ENCODE results near the gene HSBP1L1. TPM values are rescaled to one million over a fixed set of nuclear protein-coding genes. Genes with fewer than 3 reads are reported as not detected.

The HSBP1L1 gene
- total and polyA plus RNA-seq, 2 experiments from 2014 or later: 1.8 to 3.7 TPM

- TF ChIP-seq ZNF462 (CRISPR knock-in tag; IDR thresholded peaks at IDR 0.05) (no peak), EZH2phosphoT487 (IDR thresholded peaks at IDR 0.05; ENCODE audit: unreplicated experiment) (no peak), EZH2 (IDR thresholded peaks at IDR 0.05; ENCODE audit: low read depth, unreplicated experiment) (no peak), STAT1 (IDR thresholded peaks at IDR 0.05; ENCODE audit: unreplicated experiment) (no peak), ZNF331 (CRISPR knock-in tag; IDR thresholded peaks at IDR 0.05; ENCODE audit: low read depth) (no peak)
Observed at GRCh38 chr18:79965119-79965902, 868 bp downstream of the HSBP1L1 start (continued).

GRCh38 chr18:79970419-79971133 is 6.1 kb downstream of the HSBP1L1 start:
- peaks cover 30% of the 10 kb centered on the region for H3K79me2 ChIP-seq (replicated peaks; ENCODE audit: insufficient read depth)
- H3K4me1 ChIP-seq (ENCODE audit: insufficient read depth): peaks cover 2% of the 10 kb centered on the region; the same call in 1 of the 2 replicates
- H3K4me3 ChIP-seq: no peak overlapping the region
- H3K36me3 ChIP-seq (ENCODE audit: insufficient read depth): peaks cover 14% of the 10 kb centered on the region; the same call in 1 of the 2 replicates
- H3K27ac ChIP-seq (ENCODE audit: low read depth): no peak overlapping the region
- Mint-ChIP-seq H3K27ac (no peak overlapping the region), H3K36me3 (ENCODE audit: low read depth) (peaks cover 47% of the 10 kb centered on the region), H3K4me1 (peaks cover 1% of the 10 kb centered on the region), H3K4me3 (no peak overlapping the region), H3K9me3 (no peaks in the 10 kb centered on the region; the same call in 2 of the 3 replicates), H3K27me3 (ENCODE audit: insufficient read depth, low read depth, poor library complexity) (peaks cover 7% of the 10 kb centered on the region)
- no peak overlapping the region for H3K4me2 ChIP-seq
- H4K20me1 ChIP-seq (replicated peaks; ENCODE audit: insufficient read depth): peaks cover 15% of the 10 kb centered on the region
- H3K27me3 ChIP-seq (ENCODE audit: insufficient read depth): peaks cover 2% of the 10 kb centered on the region; the same call in 1 of the 2 replicates
- no peak overlapping the region for H2AFZ ChIP-seq
- no peak for DNase-seq (ENCODE audit: low spot score)
- H3K9me2 ChIP-seq (ENCODE audit: insufficient read depth): no peaks in the 10 kb centered on the region
- ATAC-seq: no peak
- TF ChIP-seq ZNF331 (CRISPR knock-in tag; IDR thresholded peaks at IDR 0.05; ENCODE audit: low read depth) (no peak), EZH2 (IDR thresholded peaks at IDR 0.05; ENCODE audit: low read depth, unreplicated experiment) (no peak), EZH2phosphoT487 (IDR thresholded peaks at IDR 0.05; ENCODE audit: unreplicated experiment) (no peak), NANOG (IDR thresholded peaks at IDR 0.05; ENCODE audit: borderline replicate concordance) (no peak), JUNB (IDR thresholded peaks at IDR 0.05; ENCODE audit: unreplicated experiment) (no peak), POLR2AphosphoS5 (IDR thresholded peaks at IDR 0.05; ENCODE audit: low read depth) (no peak), CREB1 (CRISPR knock-in tag; IDR thresholded peaks at IDR 0.05; ENCODE audit: low read depth) (no peak)
- 0 out of 2 replicates have a peak, but pooled peaks cover under 1% of the 10 kb centered on the region for H3F3A ChIP-seq (replicated peaks; ENCODE audit: low read depth)

All from GM23338 (cell line).